SHP77 (cell line): ENCODE measurements around the gene MAP2K1.
"Not testable (repeated sequence)": the region's sequence is repeated elsewhere in the genome, so short reads cannot be mapped to it uniquely, and the experiment has no call there.

Source experiments
- DNase-seq, 2 experiments: peaks; one replicate each; lab custom pipeline; 2025; lab: John Stamatoyannopoulos, UW

MAP2K1 gene

DNA sequence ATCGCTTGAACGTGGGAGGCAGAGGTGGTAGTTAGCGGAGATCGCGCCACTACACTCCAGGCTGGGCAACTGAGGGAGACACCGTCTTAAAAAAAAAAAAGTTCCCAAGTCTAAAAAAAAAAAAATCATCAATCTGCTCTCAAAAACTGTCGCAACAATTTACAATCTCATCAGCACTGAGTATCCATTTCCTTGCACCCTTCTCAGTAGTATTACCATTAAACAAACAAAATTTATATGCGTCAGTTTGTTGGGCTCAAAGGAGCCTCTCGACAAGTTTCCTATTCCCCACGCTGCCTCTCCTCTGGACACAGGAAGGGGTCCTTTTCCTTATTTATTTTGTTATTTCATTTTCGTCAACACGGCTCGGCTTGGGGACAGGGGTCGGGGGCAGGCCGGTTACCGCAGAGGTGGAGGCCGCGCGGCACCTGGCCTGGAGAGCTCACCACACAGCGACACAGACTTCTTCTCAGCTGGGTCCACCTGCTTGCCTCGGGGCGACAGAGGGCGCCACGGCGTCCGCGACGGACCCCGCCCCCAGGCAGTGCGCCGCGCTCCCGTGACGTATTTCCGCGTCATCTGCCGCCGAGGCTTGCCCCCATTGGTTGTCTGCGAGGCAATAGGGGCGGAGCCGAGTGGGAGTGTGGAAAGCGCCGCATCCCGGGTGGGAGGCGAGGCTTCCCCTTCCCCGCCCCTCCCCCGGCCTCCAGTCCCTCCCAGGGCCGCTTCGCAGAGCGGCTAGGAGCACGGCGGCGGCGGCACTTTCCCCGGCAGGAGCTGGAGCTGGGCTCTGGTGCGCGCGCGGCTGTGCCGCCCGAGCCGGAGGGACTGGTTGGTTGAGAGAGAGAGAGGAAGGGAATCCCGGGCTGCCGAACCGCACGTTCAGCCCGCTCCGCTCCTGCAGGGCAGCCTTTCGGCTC lies at the start of gene MAP2K1:
Gene MAP2K1, plus strand, starts transcription at position 709 of the 920 bp plus-strand sequence. CDS start 436 bp downstream, outside the sequence.
- peak; percentile 97 to 98 for DNase-seq

DNA sequence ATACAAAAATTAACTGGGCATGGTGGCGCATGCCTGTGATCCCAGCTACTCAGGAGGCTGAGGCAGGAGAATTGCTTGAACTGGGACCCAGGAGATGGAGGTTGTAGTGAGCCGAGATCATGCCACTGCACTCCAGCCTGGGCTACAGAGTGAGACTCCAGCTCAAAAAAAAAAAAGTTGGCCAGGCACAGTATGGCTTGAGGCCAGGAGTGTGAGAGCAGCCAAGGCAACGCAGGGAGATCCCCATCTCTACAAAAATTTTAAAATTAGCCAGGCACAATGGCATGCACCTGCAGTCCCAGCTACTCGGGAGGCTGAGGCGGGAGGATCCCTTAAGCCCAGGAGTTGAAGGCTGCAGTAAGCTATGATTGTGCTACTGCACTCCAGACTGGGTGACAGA lies 38.2 kb upstream of the MAP2K1 start:
- not testable (repeated sequence) for DNase-seq

DNA sequence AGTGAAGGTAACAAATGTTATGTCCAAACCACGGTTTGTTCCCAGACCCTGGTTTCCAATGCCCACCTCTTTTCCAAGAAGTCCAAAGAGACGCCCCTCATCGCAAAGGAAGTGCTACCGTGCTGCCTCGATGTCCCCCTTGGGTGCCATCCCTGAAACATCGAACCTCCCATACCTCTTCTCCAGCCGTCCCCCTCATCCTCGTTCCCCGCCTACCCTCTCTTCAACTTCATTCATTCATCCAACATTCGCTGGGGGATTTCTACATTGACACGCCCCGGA lies 30.7 kb upstream of the MAP2K1 start:
- no peak for DNase-seq

- peak; percentile 96 to 99 for DNase-seq
These were observed 30.1 kb upstream of the MAP2K1 start, which contains the start of gene TIPIN for GRCh38 chr15:66356359-66357236. TSS of gene TIPIN (minus strand) at chr15:66356685. CDS start at chr15:66352947, 3,738 bp downstream.

DNA sequence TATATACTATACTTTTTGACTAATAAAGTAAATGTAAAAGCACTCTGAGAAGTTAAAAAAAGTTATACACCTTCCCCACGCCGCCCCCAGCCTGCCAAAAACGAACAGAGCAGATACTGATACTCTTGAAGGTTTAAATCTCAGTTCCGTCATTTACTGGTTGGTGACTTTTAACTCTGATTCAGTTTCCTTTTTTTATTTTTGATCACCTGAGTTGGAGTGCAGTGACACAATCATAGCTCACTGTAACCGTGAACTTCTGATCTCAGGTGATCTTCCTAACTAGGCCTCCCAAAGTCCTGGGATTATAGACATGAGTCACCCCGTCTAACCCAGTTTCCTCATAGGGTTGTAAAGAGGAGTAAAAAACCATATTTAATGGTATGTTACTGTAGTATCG lies 27.0 kb upstream of the MAP2K1 start:
- no peak for DNase-seq

- DNase-seq = not testable (repeated sequence)
These were observed 24.8 kb upstream of the MAP2K1 start for GRCh38 chr15:66361745-66362460.

DNA sequence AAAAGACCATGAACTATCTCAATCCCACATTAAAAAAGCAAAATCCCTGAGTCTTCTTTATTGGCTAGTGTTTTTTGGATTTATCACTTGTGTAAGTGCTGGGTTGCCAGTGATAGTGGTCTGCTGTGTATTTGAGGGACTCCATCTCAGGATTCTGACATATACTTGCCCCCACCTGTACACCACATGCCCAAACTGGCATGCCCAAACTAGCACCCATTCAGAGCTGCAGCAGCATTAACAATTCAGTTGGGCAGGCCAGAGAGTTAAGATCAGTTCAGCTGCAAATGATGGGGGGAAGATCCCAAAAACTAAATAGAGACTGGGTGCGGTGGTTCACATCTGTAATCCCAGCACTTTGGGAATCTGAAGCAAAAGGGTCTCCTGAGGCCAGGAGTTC lies 23.9 kb upstream of the MAP2K1 start:
- DNase-seq = no peak

- DNase-seq = no peak
These were observed 21.7 kb upstream of the MAP2K1 start for GRCh38 chr15:66364944-66365528.

DNA sequence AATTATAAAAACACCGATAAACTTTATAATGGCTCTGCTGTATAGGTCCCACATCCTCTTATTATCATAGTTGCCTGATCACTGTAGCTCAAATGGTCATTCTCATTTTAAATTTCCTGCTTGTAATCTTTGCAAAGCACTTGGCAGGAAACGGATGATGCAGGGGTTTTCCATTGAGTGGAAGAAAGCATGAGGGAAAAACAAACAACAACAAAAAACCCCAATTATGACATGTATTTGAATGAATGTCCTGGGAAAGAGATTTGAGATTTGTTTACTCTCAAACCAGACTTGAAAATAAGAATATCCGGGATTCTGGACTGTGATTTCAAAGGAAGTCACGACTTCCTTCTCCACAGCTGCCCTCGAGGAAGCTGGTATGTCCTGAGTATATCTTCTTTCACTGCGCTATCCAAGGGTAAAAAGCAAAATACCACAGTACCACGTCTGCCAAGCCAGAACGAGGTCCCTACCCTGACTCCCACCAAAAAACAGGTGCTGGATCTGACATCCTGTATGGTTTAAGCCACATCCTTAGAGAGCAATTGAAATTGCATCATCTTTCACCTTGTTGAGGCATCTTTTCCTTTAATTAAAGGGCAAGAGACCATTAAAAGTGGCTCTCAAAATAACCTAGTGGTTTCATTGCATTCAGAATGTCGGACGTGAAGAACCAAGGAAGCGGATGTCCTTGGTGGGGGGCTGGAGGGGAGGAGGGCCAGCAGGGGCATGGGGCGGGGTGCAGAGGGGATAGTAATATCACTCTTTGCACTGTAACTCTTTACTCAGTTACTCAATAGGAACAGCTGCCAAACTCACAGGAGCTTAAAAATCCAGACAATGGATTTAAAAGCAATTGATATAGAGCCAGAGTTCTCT lies 16.7 kb upstream of the MAP2K1 start:
- peak; percentile 25 to 59 for DNase-seq

DNA sequence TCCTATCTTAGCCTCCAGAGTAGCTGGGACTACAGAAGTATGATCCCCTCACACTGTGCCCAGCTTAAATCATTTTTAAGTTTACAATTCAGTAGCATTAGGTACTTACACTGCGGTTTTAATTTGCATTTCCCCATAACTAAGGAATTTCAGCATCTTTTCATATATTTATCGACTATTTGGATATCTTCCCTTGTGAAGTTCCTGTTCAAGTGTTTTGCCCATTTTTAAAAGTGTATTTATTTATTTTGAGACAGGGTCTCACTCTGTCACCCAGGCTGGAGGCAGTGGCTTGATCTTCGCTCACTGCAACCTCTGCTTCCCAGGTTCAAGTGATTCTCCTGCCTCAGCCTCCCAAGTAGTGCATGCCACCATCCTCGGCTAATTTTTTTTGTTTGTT lies 12.5 kb upstream of the MAP2K1 start:
- DNase-seq = no peak

DNA sequence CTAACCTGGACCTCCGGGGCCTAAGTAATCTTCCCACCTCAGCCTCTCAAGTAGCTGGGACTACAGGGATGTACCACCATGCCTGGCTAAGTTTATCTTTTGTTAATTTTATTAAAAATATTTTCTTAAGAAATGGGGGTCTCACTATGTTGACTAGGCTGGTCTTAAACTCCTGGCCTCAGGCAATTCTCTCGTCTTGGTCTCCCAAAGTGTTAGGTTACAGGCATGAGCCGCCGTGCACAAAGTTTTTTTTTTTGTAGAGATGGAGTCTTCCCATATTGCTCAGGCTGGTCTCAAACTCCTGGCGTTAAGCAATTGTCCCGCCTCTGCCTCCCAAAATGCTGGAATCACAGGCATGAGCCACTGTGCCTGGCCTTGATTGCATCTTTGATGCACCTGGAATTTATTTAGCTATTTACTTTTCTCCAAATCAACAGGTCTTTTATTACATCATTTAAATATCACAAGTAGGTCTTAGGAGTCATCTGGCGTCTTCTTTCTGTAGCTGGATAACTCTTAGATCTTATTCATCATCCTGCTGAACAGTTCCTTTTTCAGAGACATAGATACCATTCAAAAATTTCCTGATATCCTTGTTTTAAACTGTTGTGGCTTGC lies 7.8 kb upstream of the MAP2K1 start:
- no peak for DNase-seq

DNA sequence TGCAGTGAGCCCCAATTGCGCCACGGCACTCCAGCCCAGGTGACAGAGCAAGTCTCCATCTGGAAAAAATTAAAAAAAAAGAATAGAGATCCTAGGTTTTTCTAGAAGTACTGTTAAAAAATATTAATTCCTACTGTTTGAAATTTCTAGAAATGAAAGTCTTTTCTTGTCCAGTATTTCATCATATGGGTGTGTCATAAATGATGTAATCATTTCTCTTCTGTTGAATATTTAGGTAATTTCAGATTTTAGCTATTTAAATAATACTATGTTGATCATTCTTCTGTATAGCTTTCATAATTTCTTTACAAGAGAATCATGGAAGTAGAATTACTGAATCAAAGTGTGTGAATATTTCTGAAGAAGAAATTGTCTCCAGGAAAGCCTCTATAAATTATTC lies 5.3 kb upstream of the MAP2K1 start:
- not testable (repeated sequence) for DNase-seq

GRCh38 chr15:66387163-66388042 lies 691 bp downstream of the MAP2K1 start:
- peak; percentile 21 to 78 for DNase-seq

DNA sequence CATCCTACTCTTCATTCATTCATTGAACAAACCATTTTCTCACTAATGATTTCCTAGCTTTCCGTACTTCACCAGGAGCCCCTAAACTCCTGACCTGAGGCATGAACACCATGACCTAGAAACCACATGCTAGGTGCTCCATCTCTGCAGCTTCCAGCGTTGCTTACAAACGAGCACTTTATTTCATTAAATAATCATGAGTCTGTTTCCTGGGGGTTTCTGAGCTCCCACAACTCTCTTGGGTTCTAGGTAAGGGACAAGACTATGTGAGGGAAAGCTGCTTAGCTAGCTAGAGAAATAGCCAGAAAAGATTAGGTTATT lies 1.3 kb downstream of the MAP2K1 start:
- DNase-seq = no peak

GRCh38 chr15:66388576-66388975 lies 1.9 kb downstream of the MAP2K1 start:
- no peak for DNase-seq

- no peak for DNase-seq
These were observed 2.6 kb downstream of the MAP2K1 start for GRCh38 chr15:66389098-66389858.

- DNase-seq = no peak
These were observed 3.2 kb downstream of the MAP2K1 start for GRCh38 chr15:66389859-66390381.

- no peak for DNase-seq
These were observed 4.0 kb downstream of the MAP2K1 start for GRCh38 chr15:66390678-66391077.
